ENCODE results near the gene SH2D7. TPM values are rescaled to one million over a fixed set of nuclear protein-coding genes. Genes with fewer than 3 reads are reported as not detected.

Gene SH2D7
- total RNA-seq, 1 experiment from 2014 or later, result not detected

DNA sequence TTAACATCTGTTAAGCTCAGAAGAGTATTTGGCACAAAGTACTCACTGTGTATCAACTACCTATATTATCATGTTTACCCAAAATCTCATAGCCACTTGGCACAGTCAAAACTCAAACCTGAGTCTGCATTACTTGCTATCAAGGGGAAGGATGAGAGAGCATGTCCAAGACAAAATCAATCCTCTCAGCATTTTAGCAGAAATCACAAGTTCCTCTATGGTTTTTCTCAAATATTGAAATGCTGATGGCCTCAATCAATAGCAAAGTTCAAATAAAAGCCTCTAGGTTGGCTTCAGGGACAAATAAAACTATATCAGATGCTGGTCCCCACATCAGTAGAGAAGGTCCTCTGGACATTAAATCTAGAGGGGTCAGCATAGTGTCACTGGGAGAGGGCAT lies 29.1 kb upstream of the SH2D7 start:
- DNase-seq, result no peak
- no peaks in the 10 kb centered on the region for H3K9me3 Mint-ChIP-seq

More for the DNA sequence above, 29.1 kb upstream of the SH2D7 start:
- Histone ChIP-seq H3K27me3 (ENCODE audit: insufficient read depth, low read length) (no peaks in the 10 kb centered on the region), H3K79me2 (ENCODE audit: insufficient read depth, low read length) (peaks cover 3% of the 10 kb centered on the region; the same call in 1 of the 2 replicates), H3K4me2 (ENCODE audit: insufficient read depth, insufficient read length, low read length) (no peak overlapping the region), H3K79me1 (ENCODE audit: insufficient read depth, low read depth, low read length, poor library complexity, severe bottlenecking) (peaks cover 2% of the 10 kb centered on the region), H4K20me1 (ENCODE audit: control insufficient read depth, insufficient read depth, insufficient read length) (no peaks in the 10 kb centered on the region), H3K4ac (ENCODE audit: low read depth, low read length) (no peak overlapping the region), H3K9me3 (ENCODE audit: control insufficient read depth, low read depth, low read length) (no peaks in the 10 kb centered on the region), H3K18ac (ENCODE audit: insufficient read length, low read depth, low read length) (no peak overlapping the region), H2BK12ac (ENCODE audit: insufficient read length, low read depth, low read length) (no peak overlapping the region), H3K56ac (ENCODE audit: insufficient read length, low read depth, low read length) (no peak overlapping the region), H2BK5ac (ENCODE audit: insufficient read length, low read length) (no peak overlapping the region), H2BK15ac (ENCODE audit: low read depth, low read length) (no peak overlapping the region), H3K23me2 (ENCODE audit: insufficient read length, low read depth, low read length, poor library complexity, severe bottlenecking) (no peaks in the 10 kb centered on the region), H2AK5ac (ENCODE audit: insufficient read length, low read length) (no peak overlapping the region), H4K8ac (replicated peaks; ENCODE audit: insufficient read length, low read depth, low read length) (no peak overlapping the region), H3K23ac (ENCODE audit: insufficient read length, low read depth, low read length) (no peak overlapping the region), H3K9ac (ENCODE audit: extremely low read depth, insufficient read length, low read length) (no peak overlapping the region), H3K14ac (ENCODE audit: insufficient read depth, low read length) (no peak overlapping the region), H4K91ac (ENCODE audit: insufficient read length, low read depth, low read length) (no peak overlapping the region), H2BK120ac (ENCODE audit: low read depth, low read length, poor library complexity, severe bottlenecking) (no peak overlapping the region), H3K27ac (ENCODE audit: insufficient read length, low read depth, low read length) (no peak overlapping the region), H3K4me1 (ENCODE audit: insufficient read depth, low read length) (peaks cover 4% of the 10 kb centered on the region; the same call in 1 of the 2 replicates), H3T11ph (ENCODE audit: low read length) (no peak overlapping the region), H4K5ac (ENCODE audit: insufficient read length, low read depth, low read length) (no peak overlapping the region), H2BK20ac (ENCODE audit: low read depth, low read length, poor library complexity, severe bottlenecking) (no peak overlapping the region), H2AFZ (ENCODE audit: low read length) (no peak overlapping the region)
- Mint-ChIP-seq H3K36me3 (ENCODE audit: insufficient read depth in 1 of 3, low read depth in 3 of 3) (no peaks in the 10 kb centered on the region), H3K27me3 (ENCODE audit: low read depth) (no peaks in the 10 kb centered on the region), H3K4me1 (peaks cover 10 to 36% of the 10 kb centered on the region in 2 experiments), H3K27ac (no peak overlapping the region), H3K4me3 (no peak overlapping the region)
- no peak for TF ChIP-seq CTCF (conservative IDR thresholded peaks at IDR 0.05)
